Neural progenitor cell (in vitro differentiated cells): ENCODE measurements around the gene SUDS3. TPM values are rescaled to one million over a fixed set of nuclear protein-coding genes. Genes with fewer than 3 reads are reported as not detected.

Source experiments
- DNase-seq: peaks from one replicate; pipeline ENCODE4 v3.0.0-alpha.2; 2016; ENCODE audit warnings: low spot score
- H2AFZ ChIP-seq: fragments of 200-600 bp; sonication (generic); replicated peaks from 2 replicates; pipeline ENCODE4 v1.6.1; 2016; ENCODE audit warnings: antibody characterized with exemption
- H3F3A ChIP-seq: fragments of 200-600 bp; sonication (generic); 2 replicates; pipeline ENCODE4 v1.6.1; 2016; ENCODE audit warnings: antibody characterized with exemption, low read depth
- H3K27ac ChIP-seq: fragments of 200-600 bp; sonication (generic); 2 replicates; pipeline ENCODE4 v1.5.1; 2016; ENCODE audit warnings: mild to moderate bottlenecking
- H3K27me3 ChIP-seq: fragments of 200-600 bp; sonication (generic); 2 replicates; pipeline ENCODE4 v1.6.1; 2016; ENCODE audit warnings: mild to moderate bottlenecking, moderate library complexity
- H3K36me3 ChIP-seq: fragments of 200-600 bp; sonication (generic); 2 replicates; pipeline ENCODE4 v1.5.1; 2016
- H3K4me1 ChIP-seq: fragments of 200-600 bp; sonication (generic); 2 replicates; pipeline ENCODE4 v1.6.1; 2016; ENCODE audit warnings: mixed run types
- H3K4me2 ChIP-seq: fragments of 200-600 bp; sonication (generic); 2 replicates; pipeline ENCODE4 v1.6.1; 2016
- H3K4me3 ChIP-seq: fragments of 200-600 bp; sonication (generic); 2 replicates; pipeline ENCODE4 v1.5.1; 2016
- H3K79me2 ChIP-seq: fragments of 200-600 bp; sonication (generic); 2 replicates; pipeline ENCODE4 v1.6.1; 2016; ENCODE audit warnings: low read depth
- H3K9ac ChIP-seq: fragments of 200-600 bp; sonication (generic); 2 replicates; pipeline ENCODE4 v1.6.1; 2016
- H3K9me3 ChIP-seq: fragments of 200-600 bp; sonication (generic); 2 replicates; pipeline ENCODE4 v1.5.1; 2016; ENCODE audit warnings: low read depth
- H4K20me1 ChIP-seq: fragments of 200-600 bp; sonication (generic); 2 replicates; pipeline ENCODE4 v1.6.1; 2016; ENCODE audit warnings: low read depth
- H3K27ac Mint-ChIP-seq: 3 replicates; pipeline ENCODE4 v1.8.0; 2021; ENCODE audit warnings: mixed read lengths
- H3K27me3 Mint-ChIP-seq: 2 replicates; pipeline ENCODE4 v1.8.0; 2022; ENCODE audit warnings: low read depth, mild to moderate bottlenecking, inconsistent platforms, moderate library complexity, mixed read lengths; ENCODE audit not compliant: insufficient read depth
- H3K36me3 Mint-ChIP-seq: 3 replicates; pipeline ENCODE4 v1.8.0; 2021; ENCODE audit warnings: mixed read lengths
- H3K4me1 Mint-ChIP-seq: 3 replicates; pipeline ENCODE4 v1.8.0; 2021; ENCODE audit warnings: mixed read lengths
- H3K4me3 Mint-ChIP-seq: 3 replicates; pipeline ENCODE4 v1.8.0; 2021; ENCODE audit warnings: mild to moderate bottlenecking, moderate library complexity, mixed read lengths
- H3K9me3 Mint-ChIP-seq: 3 replicates; pipeline ENCODE4 v1.8.0; 2020; ENCODE audit warnings: mixed read lengths
- CTCF ChIP-seq: fragments of 200-600 bp; sonication (generic); IDR thresholded peaks from 2 replicates; pipeline ENCODE4 v1.5.1; 2017; ENCODE audit warnings: antibody characterized with exemption, mild to moderate bottlenecking
- EZH2 ChIP-seq: fragments of 200-600 bp; sonication (generic); IDR thresholded peaks from 2 replicates; pipeline ENCODE4 v1.6.1; 2017; ENCODE audit warnings: antibody characterized with exemption, mild to moderate bottlenecking, moderate library complexity
- EZH2phosphoT487 ChIP-seq: fragments of 200-600 bp; sonication (generic); IDR thresholded peaks from 2 replicates; pipeline ENCODE4 v1.6.1; 2017; ENCODE audit warnings: antibody characterized with exemption
- total RNA-seq: library from RNA; depleted of rRNA; stranded (reverse); fragments of >200 nt; gene quantifications from 2 replicates; pipeline ENCODE4 v1.2.3, GENCODE V29; 2015; ENCODE audit warnings: low replicate concordance

SUDS3 gene
- total RNA-seq, 1 donor from 2014 or later, result 64.3 TPM

GRCh38 chr12:118377021-118377883, 897 bp downstream of the SUDS3 start:
- Mint-ChIP-seq H3K4me1 (peaks cover 25% of the 10 kb centered on the region), H3K36me3 (peaks cover 5% of the 10 kb centered on the region), H3K27ac (peak overlapping the region; percentile 93), H3K4me3 (peak overlapping the region; percentile 97), H3K9me3 (no peaks in the 10 kb centered on the region), H3K27me3 (peaks cover 4% of the 10 kb centered on the region)
- no peak overlapping the region for H2AFZ ChIP-seq
- peak overlapping the region; percentile 95 for H3K4me3 ChIP-seq
- H3K27ac ChIP-seq, result no peak overlapping the region
- no peaks in the 10 kb centered on the region for H3K36me3 ChIP-seq
- H3F3A ChIP-seq, result peaks cover 3% of the 10 kb centered on the region
- TF ChIP-seq EZH2phosphoT487 (no peak), CTCF (no peak), EZH2 (no peak)
- no peaks in the 10 kb centered on the region for H3K9me3 ChIP-seq
- peaks cover 21% of the 10 kb centered on the region for H4K20me1 ChIP-seq
- peak overlapping the region; percentile 90 for H3K9ac ChIP-seq
- peaks cover 34% of the 10 kb centered on the region for H3K79me2 ChIP-seq
- H3K4me1 ChIP-seq, result peaks cover 4% of the 10 kb centered on the region
- peak overlapping the region; percentile 95 for H3K4me2 ChIP-seq
- peak; percentile 2 for DNase-seq
- peaks cover 2% of the 10 kb centered on the region for H3K27me3 ChIP-seq

- Histone ChIP-seq H3K4me1 (peaks cover 4% of the 10 kb centered on the region), H3K9me3 (no peaks in the 10 kb centered on the region), H3K27me3 (no peaks in the 10 kb centered on the region), H3K36me3 (no peaks in the 10 kb centered on the region), H3F3A (peaks cover 3% of the 10 kb centered on the region), H3K4me2 (peak overlapping the region; percentile 95), H3K27ac (no peak overlapping the region), H2AFZ (no peak overlapping the region), H4K20me1 (peaks cover 21% of the 10 kb centered on the region), H3K79me2 (peaks cover 34% of the 10 kb centered on the region), H3K9ac (no peak overlapping the region), H3K4me3 (peak overlapping the region; percentile 95)
- TF ChIP-seq CTCF (peak; percentile 98), EZH2phosphoT487 (no peak)
- Mint-ChIP-seq H3K4me1 (peaks cover 25% of the 10 kb centered on the region), H3K36me3 (peaks cover 5% of the 10 kb centered on the region), H3K9me3 (no peaks in the 10 kb centered on the region), H3K4me3 (peak overlapping the region; percentile 97), H3K27ac (peak overlapping the region; percentile 4), H3K27me3 (peaks cover 4% of the 10 kb centered on the region)
- DNase-seq, result peak; percentile 50
Measured at GRCh38 chr12:118377884-118378470, 1.6 kb downstream of the SUDS3 start.

- no peak overlapping the region for H3K27ac Mint-ChIP-seq
- Histone ChIP-seq H3K9ac (no peak overlapping the region), H3F3A (no peaks in the 10 kb centered on the region), H3K4me2 (no peak overlapping the region), H4K20me1 (peaks cover 5% of the 10 kb centered on the region), H3K4me1 (no peaks in the 10 kb centered on the region), H3K4me3 (no peak overlapping the region), H3K27me3 (no peaks in the 10 kb centered on the region), H2AFZ (no peak overlapping the region), H3K9me3 (no peaks in the 10 kb centered on the region), H3K36me3 (no peaks in the 10 kb centered on the region), H3K79me2 (no peaks in the 10 kb centered on the region), H3K27ac (no peak overlapping the region)
- no peaks in the 10 kb centered on the region for H3K4me1 Mint-ChIP-seq
- TF ChIP-seq CTCF (no peak), EZH2 (no peak), EZH2phosphoT487 (no peak)
- H3K36me3 Mint-ChIP-seq, result peaks cover 21% of the 10 kb centered on the region
- H3K27me3 Mint-ChIP-seq, result no peaks in the 10 kb centered on the region
- no peak overlapping the region for H3K4me3 Mint-ChIP-seq
- DNase-seq, result no peak
- no peaks in the 10 kb centered on the region for H3K9me3 Mint-ChIP-seq
Measured at GRCh38 chr12:118391424-118391823, 15.1 kb downstream of the SUDS3 start.
